Gastrocnemius medialis (tissue), 4 donors: ENCODE measurements around the gene OR52N1. TPM values are rescaled to one million over a fixed set of nuclear protein-coding genes. Genes with fewer than 3 reads are reported as not detected.

Experiments used
- ATAC-seq, 2 donors: fragments of 150-250 bp; one replicate each; pipeline ENCODE4 v1.9.1; 2016
- DNase-seq, 2 donors: peaks; one replicate each; pipeline ENCODE4 v3.0.0-alpha.2; 2019
- H3K27ac ChIP-seq, 4 donors: fragments of 200-600 bp; sonication (generic); 1 replicate in 1 of 4; 2 replicates in 3 of 4; pipeline ENCODE4 v1.5.1; 2016 to 2018; ENCODE audit warnings: mild to moderate bottlenecking in 2 of 4, moderate library complexity in 1 of 4
- H3K27me3 ChIP-seq, 3 donors: fragments of 200-600 bp; sonication (generic) in 2 of 3; 1 replicate in 1 of 3; 2 replicates in 2 of 3; pipeline versions ENCODE4 v1.5.1 to v1.6.0; 2016 to 2019; ENCODE audit warnings: mild to moderate bottlenecking in 1 of 3, moderate library complexity in 1 of 3
- H3K36me3 ChIP-seq, 2 donors: fragments of 200-600 bp; sonication (generic) in 1 of 2; one replicate each; pipeline ENCODE4 v1.5.1; 2017 to 2018
- H3K4me1 ChIP-seq, 2 donors: fragments of 200-600 bp; sonication (generic) in 1 of 2; one replicate each; pipeline ENCODE4 v1.5.1; 2016 to 2017; ENCODE audit warnings: mild to moderate bottlenecking in 2 of 2
- H3K4me3 ChIP-seq, 4 donors: fragments of 200-600 bp; sonication (generic) in 3 of 4; 1 replicate in 1 of 4; 2 replicates in 3 of 4; pipeline ENCODE4 v1.5.1; 2016 to 2019; ENCODE audit warnings: mild to moderate bottlenecking in 2 of 4
- H3K9me3 ChIP-seq, 3 donors: fragments of 200-600 bp; sonication (generic) in 2 of 3; 1 replicate in 1 of 3; 2 replicates in 2 of 3; pipeline ENCODE4 v1.5.1; 2016 to 2019
- CTCF ChIP-seq, 5 experiments: fragments of 450-650 bp in 3 of 5; fragments of 200-600 bp in 2 of 5; sonication (generic) in 2 of 5; IDR thresholded peaks in 4 of 5; conservative IDR thresholded peaks in 1 of 5; 1 replicate in 4 of 5; 2 replicates in 1 of 5; pipeline ENCODE4 v1.5.1; 2016 to 2019; ENCODE audit warnings: antibody characterized with exemption in 5 of 5, mild to moderate bottlenecking in 3 of 5, moderate library complexity in 3 of 5
- POLR2A ChIP-seq, 2 donors: fragments of 450-650 bp; IDR thresholded peaks; one replicate each; pipeline ENCODE4 v1.6.1; 2017; ENCODE audit warnings: antibody characterized with exemption in 2 of 2, mild to moderate bottlenecking in 2 of 2, moderate library complexity in 2 of 2
- in situ Hi-C, 4 donors: fragments of 200-750 bp; cut with MboI; loops; one replicate each; pipeline versions ENCODE4 v1.15.0 to v1.8.0; 2017; ENCODE audit warnings: low sequenced_read_pairs in 4 of 4
- intact Hi-C: fragments of 100-400 bp; cut with DNase I; formaldehyde crosslinking; loops from one replicate; pipeline ENCODE4 v1.15.1; 2023; ENCODE audit warnings: low total_unique reads
- total RNA-seq, 4 donors: library from RNA; depleted of rRNA; stranded (reverse); fragments of >200 nt; gene quantifications; one replicate each; pipeline versions ENCODE4 v1.1.0 to v1.2.3, GENCODE V29; 2016

The OR52N1 gene
- total RNA-seq, 4 donors from 2014 or later, result not detected

- Histone ChIP-seq H3K27me3 (no peaks in the 10 kb centered on the region), H3K36me3 (no peaks in the 10 kb centered on the region), H3K9me3 (no peaks in the 10 kb centered on the region), H3K4me3 (no peak overlapping the region), H3K4me1 (no peaks in the 10 kb centered on the region), H3K27ac (no peak overlapping the region)
- TF ChIP-seq CTCF (IDR thresholded peaks at IDR 0.05 in 4 of 5, conservative IDR thresholded peaks at IDR 0.05 in 1 of 5) (no peak), POLR2A (IDR thresholded peaks at IDR 0.05) (no peak)
- ATAC-seq (no peak), DNase-seq (no peak)
- intact Hi-C loops (no loop called here), in situ Hi-C loops (loop anchor here in 3 of 4 donors (25.0 kb wide), 3 partner anchors 331 to 1181 kb away; partner anchors contain the start of genes OR51D1 (in 1 of the 3), OR51E1 (in 1 of the 3) and OR52D1 (in 1 of the 3))
These were observed 27.3 kb upstream of the OR52N1 start for GRCh38 chr11:5818245-5818886.

GRCh38 chr11:5815534-5815933 is 24.5 kb upstream of the OR52N1 start:
- H3K27ac ChIP-seq, result no peak overlapping the region
- no peaks in the 10 kb centered on the region for H3K9me3 ChIP-seq
- no peaks in the 10 kb centered on the region for H3K4me1 ChIP-seq
- H3K4me3 ChIP-seq, result no peak overlapping the region
- H3K36me3 ChIP-seq, result no peaks in the 10 kb centered on the region
- H3K27me3 ChIP-seq, result no peaks in the 10 kb centered on the region
- intact Hi-C loops, result no loop called here
- in situ Hi-C loops, result loop anchor here in 3 of 4 donors (25.0 kb wide), 3 partner anchors 328 to 1178 kb away; partner anchors contain the start of genes OR51D1 (in 1 of the 3), OR51E1 (in 1 of the 3) and OR52D1 (in 1 of the 3)
- ATAC-seq (no peak), DNase-seq (no peak)
- TF ChIP-seq POLR2A (IDR thresholded peaks at IDR 0.05), result no peak
- TF ChIP-seq CTCF (IDR thresholded peaks at IDR 0.05 in 4 of 5, conservative IDR thresholded peaks at IDR 0.05 in 1 of 5), result no peak

GRCh38 chr11:5809905-5810795 is 19.1 kb upstream of the OR52N1 start:
- no peaks in the 10 kb centered on the region for H3K27me3 ChIP-seq
- ATAC-seq (no peak), DNase-seq (no peak)
- H3K4me3 ChIP-seq, result no peak overlapping the region
- in situ Hi-C loops (loop anchor here (10.0 to 25.0 kb wide), 5 partner anchors 323 to 1173 kb away; partner anchors contain the start of genes OR52D1 (in 2 of the 4), OR51D1 (in 1 of the 4) and OR51E1 (in 1 of the 4)), intact Hi-C loops (loop anchor here (2.0 to 5.0 kb wide), 3 partner anchors 118 to 685 kb away; no protein-coding TSS in a partner anchor)
- H3K36me3 ChIP-seq, result no peaks in the 10 kb centered on the region
- no peaks in the 10 kb centered on the region for H3K9me3 ChIP-seq
- no peaks in the 10 kb centered on the region for H3K4me1 ChIP-seq
- no peak overlapping the region for H3K27ac ChIP-seq
- TF ChIP-seq POLR2A (IDR thresholded peaks at IDR 0.05) (no peak), CTCF (IDR thresholded peaks at IDR 0.05 in 4 of 5, conservative IDR thresholded peaks at IDR 0.05 in 1 of 5) (no peak)

- TF ChIP-seq POLR2A (IDR thresholded peaks at IDR 0.05) (no peak), CTCF (IDR thresholded peaks at IDR 0.05 in 4 of 5, conservative IDR thresholded peaks at IDR 0.05 in 1 of 5) (no peak)
- peak overlapping the region; percentile 26 to 68 (median 58) for H3K4me3 ChIP-seq
- H3K36me3 ChIP-seq, result no peaks in the 10 kb centered on the region
- no peaks in the 10 kb centered on the region for H3K27me3 ChIP-seq
- in situ Hi-C loops (loop anchor here (10.0 to 25.0 kb wide), 5 partner anchors 322 to 1172 kb away; partner anchors contain the start of genes OR52D1 (in 2 of the 4), OR51D1 (in 1 of the 4) and OR51E1 (in 1 of the 4)), intact Hi-C loops (loop anchor here (2.0 to 5.0 kb wide), 3 partner anchors 117 to 684 kb away; no protein-coding TSS in a partner anchor)
- ATAC-seq (peak in 1 of 2 donors; percentile 33), DNase-seq (no peak)
- no peaks in the 10 kb centered on the region for H3K4me1 ChIP-seq
- peak overlapping the region in 1 of 4 donors; percentile 22 for H3K27ac ChIP-seq
- no peaks in the 10 kb centered on the region for H3K9me3 ChIP-seq
These were observed 18.1 kb upstream of the OR52N1 start for GRCh38 chr11:5809122-5809519.
